Spleen (tissue), 7 donors: ENCODE results near the gene PRKCH.

Experiments
- CTCF ChIP-seq, 11 experiments: fragments of 200-600 bp in 7 of 11; fragments of 450-650 bp in 4 of 11; sonication (generic) in 4 of 11; IDR thresholded peaks in 8 of 11; conservative IDR thresholded peaks in 3 of 11; 1 replicate in 7 of 11; 2 replicates in 4 of 11; pipeline versions ENCODE4 v1.4.0 to v1.8.0; 2016 to 2021; ENCODE audit warnings: antibody characterized with exemption in 11 of 11, inconsistent platforms in 4 of 11, mild to moderate bottlenecking in 1 of 11
- POLR2A ChIP-seq, 3 donors: fragments of 450-650 bp; IDR thresholded peaks; one replicate each; pipeline ENCODE4 v1.5.1; 2017; ENCODE audit warnings: antibody characterized with exemption in 3 of 3, mild to moderate bottlenecking in 1 of 3
- POLR2AphosphoS5 ChIP-seq, 3 donors: sonication (generic); formaldehyde crosslinking; IDR thresholded peaks; one replicate each; pipeline ENCODE4 v1.5.1; 2017; ENCODE audit warnings: antibody characterized with exemption in 3 of 3
- donor health status: DM: no; HTN: no; CAD: no; lungs with moderate emphysema.
- donor health status: DM: no; HTN: no; CAD: no.
- donor health status: DM: no; HTN: no; CAD: no.

GRCh38 chr14:61364243-61364642 is 42.9 kb downstream of the PRKCH start:
- TF ChIP-seq CTCF (IDR thresholded peaks at IDR 0.05 in 8 of 11, conservative IDR thresholded peaks at IDR 0.05 in 3 of 11) (no peak), POLR2AphosphoS5 (IDR thresholded peaks at IDR 0.05) (no peak), POLR2A (IDR thresholded peaks at IDR 0.05) (no peak)
